PC-9 (cell line): ENCODE results near the gene PLA2G1B. TPM values are rescaled to one million over a fixed set of nuclear protein-coding genes. Genes with fewer than 3 reads are reported as not detected.

ENCODE experiments used
- BruUV-seq: library from RNA; stranded (reverse); fragments of 400-500 nt; replicated peaks from 2 replicates; lab custom pipeline; 2021; lab: Mats Ljungman, UMichigan
- CTCF ChIA-PET: fragments of 300-600 bp; sonication (Branson Sonifier 250); formaldehyde crosslinking; loops from one replicate; lab custom pipeline; 2022; ENCODE audit warnings: antibody characterized with exemption; lab: Charles Lee
- POLR2A ChIA-PET: fragments of 300-600 bp; sonication (Branson Sonifier 250); formaldehyde crosslinking; loops from one replicate; lab custom pipeline; 2022; ENCODE audit warnings: antibody characterized with exemption; ENCODE audit not compliant: unreplicated experiment; lab: Charles Lee
- DNase-seq, 2 experiments: peaks; one replicate each; pipeline versions ENCODE4 v3.0.0 to v3.0.0-alpha.2; 2015 to 2022; ENCODE audit warnings: mixed read lengths in 1 of 2
- H2AFZ ChIP-seq: fragments of 200-600 bp; sonication (generic); 2 replicates; pipeline ENCODE4 v1.8.1; 2017; ENCODE audit warnings: antibody characterized with exemption
- H3F3A ChIP-seq: fragments of 200-600 bp; sonication (generic); 2 replicates; pipeline ENCODE4 v1.8.1; 2017; ENCODE audit warnings: antibody characterized with exemption, mild to moderate bottlenecking, low read depth; ENCODE audit not compliant: insufficient read depth
- H3K27ac ChIP-seq: fragments of 200-600 bp; sonication (generic); 2 replicates; pipeline ENCODE4 v1.6.1; 2016; ENCODE audit warnings: mixed run types
- H3K27me3 ChIP-seq: fragments of 200-600 bp; sonication (generic); 2 replicates; pipeline ENCODE4 v1.6.1; 2016; ENCODE audit warnings: low read depth, mixed run types; ENCODE audit not compliant: insufficient read depth
- H3K36me3 ChIP-seq: fragments of 200-600 bp; sonication (generic); 2 replicates; pipeline ENCODE4 v1.6.1; 2016; ENCODE audit warnings: low read depth, mixed run types
- H3K4me1 ChIP-seq: fragments of 200-600 bp; sonication (generic); replicated peaks from 2 replicates; pipeline ENCODE4 v1.6.1; 2016; ENCODE audit warnings: mixed run types; ENCODE audit not compliant: insufficient read depth
- H3K4me2 ChIP-seq: fragments of 200-600 bp; sonication (generic); 2 replicates; pipeline ENCODE4 v1.6.1; 2017; ENCODE audit warnings: mixed run types
- H3K4me3 ChIP-seq: fragments of 200-600 bp; sonication (generic); 2 replicates; pipeline ENCODE4 v1.6.1; 2016; ENCODE audit warnings: mixed run types
- H3K79me2 ChIP-seq: fragments of 200-600 bp; sonication (generic); 2 replicates; pipeline ENCODE4 v1.6.1; 2017; ENCODE audit warnings: low read depth, mixed run types
- H3K9me2 ChIP-seq: fragments of 200-600 bp; sonication (generic); 2 replicates; pipeline ENCODE4 v1.8.1; 2017; ENCODE audit warnings: mild to moderate bottlenecking; ENCODE audit not compliant: insufficient read depth
- H3K9me3 ChIP-seq: fragments of 200-600 bp; sonication (generic); 2 replicates; pipeline ENCODE4 v1.8.1; 2016; ENCODE audit warnings: low read depth; ENCODE audit not compliant: insufficient read depth
- H4K20me1 ChIP-seq: fragments of 200-600 bp; sonication (generic); 2 replicates; pipeline ENCODE4 v1.8.1; 2017; ENCODE audit not compliant: insufficient read depth
- CTCF ChIP-seq: fragments of 200-600 bp; sonication (generic); conservative IDR thresholded peaks from 2 replicates; pipeline ENCODE4 v1.6.1; 2017; ENCODE audit warnings: mixed run types, antibody characterized with exemption, mild to moderate bottlenecking, moderate library complexity
- EZH2 ChIP-seq: fragments of 200-600 bp; sonication (generic); IDR thresholded peaks from 2 replicates; pipeline ENCODE4 v1.8.0; 2017; ENCODE audit warnings: antibody characterized with exemption, low read depth
- intact Hi-C: fragments of 100-400 bp; cut with micrococcal nuclease; formaldehyde crosslinking; loops from one replicate; pipeline ENCODE4 v1.10.0; 2022; ENCODE audit not compliant: unreplicated experiment
- total RNA-seq: library from RNA; stranded (reverse); gene quantifications from 2 replicates; pipeline ENCODE4 v1.2.3, GENCODE V29; 2021

The PLA2G1B gene
- total RNA-seq, 1 experiment from 2014 or later: not detected

GRCh38 chr12:120353556-120354317 is 26.2 kb upstream of the PLA2G1B start:
- CTCF ChIA-PET: no interaction called here
- no peak for TF ChIP-seq EZH2
- TF ChIP-seq CTCF: no peak
- no TSS peak for BruUV-seq

GRCh38 chr12:120353136-120353535 is 25.6 kb upstream of the PLA2G1B start:
- Histone ChIP-seq H3K27ac (no peak overlapping the region), H3K9me3 (no peaks in the 10 kb centered on the region), H3F3A (no peaks in the 10 kb centered on the region; the same call in 1 of the 2 replicates), H3K4me1 (peaks cover 5% of the 10 kb centered on the region; the same call in 1 of the 2 replicates), H2AFZ (no peak overlapping the region), H3K27me3 (no peaks in the 10 kb centered on the region), H3K4me2 (no peak overlapping the region), H4K20me1 (no peaks in the 10 kb centered on the region), H3K36me3 (no peaks in the 10 kb centered on the region), H3K9me2 (no peaks in the 10 kb centered on the region), H3K4me3 (no peak overlapping the region), H3K79me2 (no peaks in the 10 kb centered on the region)
- no peak for TF ChIP-seq EZH2
- TF ChIP-seq CTCF: no peak
- DNase-seq: no peak
- BruUV-seq: no TSS peak
- ChIA-PET POLR2A (no interaction called here), CTCF (no interaction called here)
- intact Hi-C loops: loop anchor here (10.0 kb wide), 1 partner anchor 292 kb away; the partner anchor contains the start of gene CABP1

More at GRCh38 chr12:120353556-120354317, 26.2 kb upstream of the PLA2G1B start:
- intact Hi-C loops: loop anchor here (10.0 kb wide), 1 partner anchor 291 kb away; the partner anchor contains the start of gene CABP1
- H3K36me3 ChIP-seq: no peaks in the 10 kb centered on the region
- no peaks in the 10 kb centered on the region for H3K9me3 ChIP-seq
- no peaks in the 10 kb centered on the region; the same call in 1 of the 2 replicates for H3F3A ChIP-seq
- H3K27ac ChIP-seq: no peak overlapping the region
- peaks cover 5% of the 10 kb centered on the region; the same call in 1 of the 2 replicates for H3K4me1 ChIP-seq
- POLR2A ChIA-PET: interaction anchor here (0.5 kb wide), 1 partner anchor 159 kb away, joined by 9 read pairs; no protein-coding TSS in a partner anchor
- no peak overlapping the region for H3K4me2 ChIP-seq
- no peak for DNase-seq
- no peaks in the 10 kb centered on the region for H3K79me2 ChIP-seq
- no peaks in the 10 kb centered on the region for H3K27me3 ChIP-seq
- H4K20me1 ChIP-seq: no peaks in the 10 kb centered on the region
- H3K4me3 ChIP-seq: no peak overlapping the region
- H3K9me2 ChIP-seq: no peaks in the 10 kb centered on the region
- H2AFZ ChIP-seq: no peak overlapping the region

GRCh38 chr12:120352117-120352516 is 24.5 kb upstream of the PLA2G1B start:
- H3K79me2 ChIP-seq: no peaks in the 10 kb centered on the region
- no peak overlapping the region for H2AFZ ChIP-seq
- no peak overlapping the region for H3K4me2 ChIP-seq
- no peak overlapping the region for H3K27ac ChIP-seq
- intact Hi-C loops: loop anchor here (10.0 kb wide), 1 partner anchor 293 kb away; the partner anchor contains the start of gene CABP1
- H3F3A ChIP-seq: no peaks in the 10 kb centered on the region; the same call in 1 of the 2 replicates
- H4K20me1 ChIP-seq: no peaks in the 10 kb centered on the region
- peaks cover 3% of the 10 kb centered on the region; the same call in 1 of the 2 replicates for H3K4me1 ChIP-seq
- ChIA-PET POLR2A (interaction anchor here (0.6 kb wide), 1 partner anchor 229 kb away, joined by 5 read pairs; the partner anchor contains the start of gene POP5), CTCF (no interaction called here)
- H3K4me3 ChIP-seq: no peak overlapping the region
- H3K9me3 ChIP-seq: no peaks in the 10 kb centered on the region
- no peaks in the 10 kb centered on the region for H3K36me3 ChIP-seq
- TF ChIP-seq EZH2: no peak
- TF ChIP-seq CTCF: no peak
- no peaks in the 10 kb centered on the region for H3K9me2 ChIP-seq
- BruUV-seq: no TSS peak
- DNase-seq: no peak
- H3K27me3 ChIP-seq: no peaks in the 10 kb centered on the region
